GM19395 (cell line): ENCODE data around the gene CAV2.

ENCODE experiments used
- ATAC-seq: cut with Tn5 transposase; IDR thresholded peaks from one replicate; pipeline ENCODE4 v1.9.1; 2021; ENCODE audit warnings: mild to moderate bottlenecking, moderate library complexity; ENCODE audit not compliant: unreplicated experiment

The CAV2 gene

DNA sequence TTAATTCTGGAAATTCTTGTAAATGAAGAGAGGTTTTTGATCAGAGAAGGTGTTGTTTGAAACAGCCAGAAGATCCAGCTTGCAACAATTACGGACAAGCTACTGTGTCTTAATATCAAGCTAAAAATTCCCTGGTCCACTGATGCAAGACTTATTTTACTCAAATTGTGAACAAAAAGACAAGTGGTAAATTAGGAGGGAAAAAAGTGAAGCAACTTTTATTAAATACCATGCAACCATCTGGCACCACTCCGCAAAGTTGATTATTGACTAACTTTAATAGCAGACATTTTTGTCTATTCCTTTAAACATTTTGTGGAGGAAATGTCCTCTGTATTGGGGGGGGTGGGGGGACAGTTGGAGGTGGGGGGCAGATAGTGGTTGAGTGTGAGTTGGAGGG lies 5.1 kb upstream of the CAV2 start:
- no peak for ATAC-seq

DNA sequence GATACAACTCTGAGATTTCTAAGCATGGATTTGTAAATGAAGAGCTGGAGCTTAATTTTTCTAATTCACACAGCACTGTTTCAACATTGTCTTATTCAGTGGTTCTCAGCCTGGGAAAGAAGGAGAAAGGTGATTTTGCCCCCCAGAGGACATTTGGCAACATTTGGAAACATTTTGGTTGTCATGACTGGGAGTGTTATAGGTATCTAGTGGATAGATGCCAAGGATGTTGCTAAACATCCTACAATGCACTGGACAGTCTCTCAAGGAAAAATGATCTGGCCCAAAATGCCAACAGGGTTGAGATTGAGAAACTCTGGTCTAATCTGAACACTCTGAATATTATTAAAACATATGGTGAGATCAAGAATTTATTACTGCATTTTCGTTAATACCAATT lies 3.8 kb upstream of the CAV2 start:
- ATAC-seq: no peak

DNA sequence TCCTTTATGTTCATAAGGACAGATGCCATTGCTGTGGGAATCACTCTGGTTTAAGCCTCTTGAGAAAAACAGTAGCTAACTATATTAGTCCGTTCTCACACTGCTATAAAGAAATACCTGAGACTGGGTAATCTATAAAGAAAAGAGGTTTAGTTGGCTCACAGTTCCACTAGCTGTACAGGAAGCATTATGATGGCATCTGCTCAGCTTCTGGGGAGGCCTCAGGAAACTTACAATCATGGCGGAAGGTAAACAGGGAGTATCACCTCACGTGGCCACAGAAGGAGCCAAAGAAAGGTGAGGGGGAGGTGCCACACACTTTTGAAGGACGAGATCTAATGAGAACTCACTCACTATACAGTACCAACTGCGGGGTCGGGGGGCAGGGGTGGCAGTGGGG lies 2.9 kb upstream of the CAV2 start:
- no peak for ATAC-seq

DNA sequence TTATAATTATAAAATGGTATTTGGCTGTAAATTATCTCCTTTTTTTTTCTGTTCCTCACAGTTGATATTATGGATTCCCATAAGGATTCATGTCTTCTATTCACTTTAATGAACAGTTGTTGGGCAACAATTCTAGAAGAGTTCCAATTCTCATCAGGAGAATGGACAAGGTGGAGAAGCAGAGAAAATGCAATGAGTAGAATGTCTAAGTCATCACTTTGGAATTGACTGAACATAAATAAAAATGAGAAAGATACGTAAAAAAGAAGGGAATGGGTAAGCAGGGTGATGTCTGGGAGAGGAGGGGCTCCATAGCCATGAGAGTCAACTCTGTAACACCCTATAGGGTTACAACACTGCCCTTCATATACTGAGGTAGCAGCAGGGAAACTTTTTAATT lies 1.8 kb upstream of the CAV2 start:
- ATAC-seq: no peak

DNA sequence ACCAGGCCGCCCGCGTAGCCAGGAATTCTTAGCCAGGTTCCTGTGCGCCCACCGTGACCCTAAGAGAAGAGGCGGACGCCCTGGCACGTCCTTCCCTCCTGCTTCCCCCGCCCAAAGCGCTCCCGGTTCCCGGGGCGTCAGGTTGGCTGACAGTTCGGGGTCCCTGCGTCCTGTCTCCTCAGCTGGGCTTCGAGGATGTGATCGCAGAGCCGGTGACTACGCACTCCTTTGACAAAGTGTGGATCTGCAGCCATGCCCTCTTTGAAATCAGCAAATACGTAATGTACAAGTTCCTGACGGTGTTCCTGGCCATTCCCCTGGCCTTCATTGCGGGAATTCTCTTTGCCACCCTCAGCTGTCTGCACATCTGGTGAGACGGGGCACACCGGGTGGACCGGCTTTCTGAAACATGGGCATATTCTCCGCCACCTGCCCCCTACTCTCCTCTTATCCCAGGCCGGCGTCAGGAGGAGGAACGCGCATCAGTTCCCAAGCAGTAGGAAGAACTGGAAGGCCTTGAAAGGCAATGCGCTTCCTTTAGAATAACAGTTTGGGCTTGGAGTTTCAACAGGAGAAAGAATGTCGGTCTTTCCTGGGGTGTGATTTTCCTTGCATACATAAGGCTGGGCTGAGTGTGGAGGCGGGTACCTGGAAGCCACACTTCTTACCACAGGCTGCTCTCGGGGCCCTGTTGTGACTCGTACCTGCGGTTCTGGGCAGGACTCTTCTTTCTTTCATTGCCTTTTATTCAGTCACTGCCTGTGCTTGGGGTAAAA lies 728 bp downstream of the CAV2 start:
- peak; percentile 60 for ATAC-seq

DNA sequence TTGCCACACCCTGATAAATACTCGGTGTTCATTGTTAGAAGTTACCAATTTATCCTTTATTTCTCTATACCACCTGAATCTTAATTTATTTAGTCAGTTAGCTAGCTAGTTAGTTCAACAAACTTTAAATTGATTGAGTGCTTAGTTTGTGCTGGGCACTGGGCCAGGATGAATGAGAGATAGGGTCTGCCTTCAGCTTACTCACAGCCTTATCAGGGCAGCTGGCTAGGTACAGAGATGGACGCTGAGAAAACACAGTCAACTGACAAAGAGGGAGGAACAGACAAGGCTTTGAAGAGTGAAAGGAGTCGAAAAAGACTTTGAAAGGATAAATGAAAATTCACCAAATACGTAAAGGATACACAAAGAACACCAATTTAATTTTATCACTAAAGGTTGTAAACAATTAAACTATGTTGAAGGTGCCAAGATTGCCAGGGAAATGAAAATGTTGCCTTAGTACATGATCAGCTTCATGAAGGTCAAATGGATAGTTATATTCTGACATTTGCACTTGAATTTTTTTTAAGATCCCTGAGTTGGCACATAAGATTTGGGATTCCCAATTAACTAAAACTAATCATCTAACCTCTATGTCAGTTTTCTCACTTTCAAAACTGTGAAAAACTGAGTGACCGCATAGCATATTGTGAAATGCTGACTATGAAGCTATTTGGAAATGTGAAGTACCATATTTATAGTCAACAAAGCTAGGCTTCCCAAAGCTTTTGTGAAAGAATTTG lies 2.1 kb downstream of the CAV2 start:
- no peak for ATAC-seq

DNA sequence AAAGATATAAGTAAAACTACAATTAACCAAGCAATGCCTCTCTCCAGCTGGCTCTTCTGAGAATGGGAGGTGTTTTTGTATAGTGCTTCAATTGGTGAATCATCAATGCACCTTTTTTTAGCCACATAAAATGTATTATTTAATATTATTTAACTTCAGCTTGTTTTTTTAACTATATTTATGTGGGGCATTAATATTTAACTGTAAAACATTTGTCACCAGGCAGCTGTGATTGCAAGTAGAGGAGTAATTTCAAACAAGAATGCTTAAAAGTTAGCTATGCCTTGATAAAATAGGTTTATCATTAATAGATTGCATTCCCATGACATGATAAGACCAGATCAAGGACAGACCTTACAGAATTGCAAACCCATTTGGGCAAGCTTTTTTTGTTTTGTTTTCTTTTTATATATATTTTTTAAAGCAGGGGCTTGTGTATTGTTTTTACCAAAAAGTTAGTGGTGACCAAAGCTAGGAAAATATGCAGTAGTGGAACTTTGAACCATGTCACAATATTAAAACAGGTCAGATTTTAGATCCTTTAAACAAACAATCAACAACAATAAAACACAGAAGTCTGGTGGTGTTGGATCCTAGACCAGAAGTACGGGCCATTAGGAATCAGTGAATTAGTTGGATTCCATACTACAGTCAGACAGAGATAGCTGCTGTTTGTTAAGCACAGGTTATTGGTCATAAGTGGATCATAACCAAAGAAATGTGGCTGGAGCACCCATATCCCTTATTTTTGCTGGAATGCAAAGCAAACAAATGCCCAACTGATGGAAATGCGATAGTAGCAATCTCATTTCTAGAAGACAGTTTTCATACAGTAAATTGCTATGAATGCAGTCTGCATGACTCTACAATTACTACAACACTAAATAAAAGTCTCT lies 2.9 kb downstream of the CAV2 start:
- no peak for ATAC-seq

DNA sequence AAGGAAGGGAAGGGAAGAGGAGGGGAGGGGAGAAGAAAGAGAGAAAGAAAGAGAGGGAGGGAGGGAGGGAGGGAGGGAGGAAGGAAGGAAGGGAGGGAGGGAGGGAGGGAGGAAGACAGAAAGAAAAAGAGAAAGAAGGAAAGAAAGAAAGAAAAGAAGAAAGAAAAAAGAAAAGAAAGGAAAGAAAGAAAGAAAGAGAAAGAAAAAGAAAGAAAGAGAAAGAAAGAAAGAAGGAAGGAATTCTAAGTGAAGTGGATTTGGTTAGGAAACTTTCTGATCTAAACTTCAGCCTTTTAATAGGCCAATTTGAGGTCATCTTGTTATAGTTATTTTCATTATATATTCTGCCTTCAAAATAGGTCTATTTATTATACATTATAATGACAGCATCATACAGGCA lies 4.3 kb downstream of the CAV2 start:
- ATAC-seq: no peak

DNA sequence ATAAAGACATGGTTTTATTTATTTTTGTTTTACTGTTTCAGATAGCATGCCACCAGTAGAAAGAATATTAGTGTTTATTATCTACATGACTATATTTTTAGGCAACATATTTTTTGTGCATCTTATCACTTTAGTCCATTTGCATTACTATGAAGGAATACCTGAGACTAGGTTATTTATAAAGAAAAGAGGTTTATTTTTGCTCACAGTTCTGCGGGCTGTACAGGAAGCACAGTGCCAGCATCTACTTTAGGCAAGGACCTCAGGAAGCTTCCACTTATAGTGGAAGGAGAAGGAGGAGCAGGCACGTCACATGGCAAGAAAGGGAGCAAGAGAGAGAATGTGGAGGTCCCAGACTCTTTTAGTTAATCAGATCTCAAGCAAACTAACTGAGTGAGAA lies 5.7 kb downstream of the CAV2 start:
- no peak for ATAC-seq

DNA sequence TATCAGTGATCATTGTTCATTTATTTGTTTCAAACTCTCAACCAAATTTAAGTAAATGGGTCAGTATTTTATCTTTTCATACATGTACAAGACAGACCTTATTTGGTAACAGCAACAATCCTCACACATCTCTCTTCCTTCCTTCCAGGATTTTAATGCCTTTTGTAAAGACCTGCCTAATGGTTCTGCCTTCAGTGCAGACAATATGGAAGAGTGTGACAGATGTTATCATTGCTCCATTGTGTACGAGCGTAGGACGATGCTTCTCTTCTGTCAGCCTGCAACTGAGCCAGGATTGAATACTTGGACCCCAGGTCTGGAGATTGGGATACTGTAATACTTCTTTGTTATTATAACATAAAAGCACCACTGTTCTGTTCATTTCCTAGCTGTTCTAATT lies 6.3 kb downstream of the CAV2 start:
- no peak for ATAC-seq

DNA sequence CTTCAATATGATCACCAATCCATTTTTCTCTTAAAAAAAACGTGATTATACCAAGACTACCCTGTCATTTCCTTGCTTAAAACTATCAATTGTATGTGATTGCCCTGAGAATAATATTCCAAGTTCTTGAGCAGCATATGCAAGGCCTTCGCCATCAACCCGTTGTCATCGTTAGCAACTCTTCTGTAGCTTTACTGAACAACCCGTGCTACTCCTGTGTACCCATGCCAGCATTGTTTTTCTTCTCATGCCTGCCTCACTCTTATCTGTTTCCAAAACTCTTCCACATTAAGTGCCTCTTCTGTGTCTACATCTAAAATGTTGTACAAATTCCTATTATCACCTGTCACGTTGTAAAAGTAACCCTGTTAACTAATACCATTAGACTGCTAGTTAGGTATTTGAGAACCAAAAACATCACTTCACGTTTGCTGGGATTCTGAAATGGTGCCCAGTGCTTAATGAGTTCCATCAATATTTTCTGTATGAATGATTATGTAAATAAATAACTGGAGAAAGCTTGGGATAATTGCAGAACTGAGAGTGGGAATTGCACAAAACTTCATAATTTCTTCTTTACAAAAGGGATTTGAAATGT lies 10.5 kb downstream of the CAV2 start:
- no peak for ATAC-seq

DNA sequence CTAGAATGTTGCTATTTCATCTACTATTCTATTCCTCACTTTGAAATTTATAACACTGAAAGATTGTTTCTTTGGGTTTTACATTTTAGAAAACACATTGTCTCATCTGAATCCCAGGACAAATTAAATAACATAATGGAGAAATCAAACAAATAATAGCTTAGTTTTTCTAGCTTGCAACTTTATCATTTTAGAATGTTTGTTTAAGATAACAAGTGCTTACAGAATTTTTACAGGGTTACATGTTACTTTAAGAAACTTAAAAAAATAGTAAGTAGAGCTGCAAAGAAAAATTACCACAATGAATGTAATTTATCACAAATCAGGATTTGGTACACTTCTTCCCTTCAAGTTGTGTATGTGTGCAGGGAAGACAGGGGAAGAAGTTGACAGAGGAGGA lies 11.3 kb downstream of the CAV2 start:
- no peak for ATAC-seq

DNA sequence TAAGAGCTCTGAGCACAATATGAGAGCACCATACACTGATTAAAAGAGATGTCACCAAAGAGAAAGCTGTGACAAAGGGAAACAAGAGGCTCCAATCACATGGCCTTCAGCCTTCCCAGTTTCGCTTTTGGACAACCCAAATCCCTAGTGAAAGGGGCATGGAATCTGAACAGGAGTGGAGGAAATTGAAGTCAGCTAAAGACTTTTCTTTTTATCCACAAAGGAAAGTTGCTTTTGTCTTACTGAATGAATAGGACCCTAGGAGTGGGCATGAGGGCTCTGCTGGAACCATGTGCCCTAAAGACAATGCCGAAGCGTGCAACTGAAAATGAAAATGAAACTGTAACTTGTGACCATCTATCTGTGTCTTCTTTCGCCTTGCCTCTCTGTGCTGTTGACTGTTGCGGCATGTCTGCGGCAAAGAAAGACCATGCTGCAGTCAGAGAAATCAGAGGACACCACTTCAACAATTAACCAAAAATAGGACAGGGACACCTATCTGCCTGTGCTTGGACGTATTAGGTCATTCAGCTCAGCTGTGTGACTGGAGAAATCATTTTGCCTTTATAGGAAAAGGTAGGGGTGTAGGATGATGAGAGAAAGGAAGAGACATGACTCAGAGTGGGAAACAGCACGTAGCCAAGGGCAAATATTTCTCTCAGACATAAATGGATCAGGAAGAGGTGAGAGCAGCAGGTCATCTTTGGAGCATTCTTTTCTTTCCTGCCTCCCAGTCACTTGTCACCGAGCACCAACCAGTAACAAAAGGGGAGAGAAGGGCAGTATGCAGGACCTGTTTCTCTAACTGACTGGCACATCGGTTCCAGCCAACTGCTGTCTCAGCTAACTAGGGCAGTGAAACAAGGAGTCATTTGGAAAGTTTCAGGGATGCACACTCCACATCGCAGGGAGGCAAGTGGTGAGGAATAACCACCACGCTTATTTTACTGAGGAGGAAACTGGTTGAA lies 12.3 kb downstream of the CAV2 start:
- peak; percentile 100 for ATAC-seq

DNA sequence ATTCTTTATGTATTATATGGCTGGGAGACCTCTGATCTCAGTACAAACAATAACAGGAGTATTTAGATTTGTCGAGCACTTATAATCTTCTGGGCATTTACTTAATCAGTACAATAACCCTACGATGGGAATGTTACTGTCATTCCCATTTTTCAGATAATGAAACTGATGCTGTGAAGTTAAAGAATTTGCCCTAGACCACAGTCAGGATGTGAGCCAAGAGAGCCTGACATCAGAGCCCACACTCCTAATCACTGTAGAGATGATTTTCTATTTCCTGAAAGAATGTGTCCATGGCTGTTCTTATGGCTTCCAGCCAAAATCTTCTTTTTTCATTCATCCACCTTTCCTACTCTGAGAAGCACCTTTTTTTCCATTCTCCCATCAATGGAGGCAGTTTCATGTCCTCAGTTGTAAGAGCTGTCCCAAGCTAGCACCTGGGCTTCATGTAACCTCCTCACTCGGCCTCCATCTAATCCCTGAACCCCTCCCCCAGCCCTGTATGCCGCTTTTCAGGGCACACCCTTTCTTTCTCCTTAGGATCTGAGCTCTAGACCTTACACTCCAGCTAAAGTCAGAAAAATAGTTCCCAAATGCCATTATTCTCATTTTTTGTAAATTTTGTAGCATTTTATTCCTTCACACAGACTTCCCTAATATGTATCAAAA lies 13.1 kb downstream of the CAV2 start:
- ATAC-seq: no peak

DNA sequence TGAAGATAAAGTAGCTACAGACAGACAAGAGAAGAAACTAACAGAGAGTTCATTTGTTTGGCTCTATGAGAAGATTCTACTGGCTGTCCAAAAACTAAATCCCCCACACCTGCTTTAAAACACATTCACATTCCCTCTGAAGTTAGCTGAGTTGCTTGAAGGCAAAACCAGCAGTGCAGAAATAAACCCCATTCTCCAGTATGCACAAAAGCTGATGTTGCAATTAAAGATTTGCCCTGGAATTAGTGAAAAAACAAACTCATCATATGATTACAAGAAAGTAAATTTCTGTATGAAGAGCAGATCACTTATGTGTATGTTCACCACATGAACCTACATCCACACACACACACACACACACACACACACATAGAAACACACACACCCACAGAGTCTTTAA lies 16.0 kb downstream of the CAV2 start:
- ATAC-seq: no peak

DNA sequence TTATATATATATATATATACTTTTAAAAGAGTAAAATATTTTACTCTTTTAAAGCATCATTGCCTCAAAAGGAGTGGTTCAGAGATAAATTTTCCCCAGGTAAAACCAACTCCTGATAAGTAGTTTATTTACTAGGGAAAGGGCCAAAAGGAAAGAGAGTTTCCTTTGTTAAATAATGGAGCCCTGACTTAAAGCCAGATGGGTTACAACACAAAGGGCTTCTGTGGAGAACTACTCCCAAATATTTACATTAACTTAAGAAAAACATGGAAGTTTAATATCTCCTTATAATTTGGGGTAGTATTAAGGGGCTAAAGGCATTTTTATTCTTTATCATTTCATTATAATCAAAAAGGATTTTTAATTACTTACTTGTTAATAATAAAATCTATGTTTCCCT lies 16.8 kb downstream of the CAV2 start:
- no peak for ATAC-seq

DNA sequence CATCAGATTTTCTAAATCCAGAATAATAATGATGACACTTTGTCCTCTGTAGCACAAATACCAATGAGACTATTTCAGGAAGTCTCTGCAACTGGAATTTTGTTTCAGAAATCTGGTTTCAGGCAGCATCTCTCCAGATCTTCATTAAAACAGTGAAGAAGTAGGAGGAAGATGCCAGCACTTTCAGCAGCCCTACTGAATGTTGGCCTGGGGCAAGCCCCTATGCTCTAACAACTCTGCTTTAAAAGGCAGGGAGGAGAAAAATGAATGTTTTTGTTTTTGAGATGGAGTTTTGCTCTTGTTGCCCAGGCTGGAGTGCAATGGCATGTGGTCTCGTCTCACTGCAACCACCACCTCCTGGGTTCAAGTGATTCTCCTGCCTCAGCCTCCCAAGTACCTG lies 18.1 kb downstream of the CAV2 start:
- ATAC-seq: no peak

DNA sequence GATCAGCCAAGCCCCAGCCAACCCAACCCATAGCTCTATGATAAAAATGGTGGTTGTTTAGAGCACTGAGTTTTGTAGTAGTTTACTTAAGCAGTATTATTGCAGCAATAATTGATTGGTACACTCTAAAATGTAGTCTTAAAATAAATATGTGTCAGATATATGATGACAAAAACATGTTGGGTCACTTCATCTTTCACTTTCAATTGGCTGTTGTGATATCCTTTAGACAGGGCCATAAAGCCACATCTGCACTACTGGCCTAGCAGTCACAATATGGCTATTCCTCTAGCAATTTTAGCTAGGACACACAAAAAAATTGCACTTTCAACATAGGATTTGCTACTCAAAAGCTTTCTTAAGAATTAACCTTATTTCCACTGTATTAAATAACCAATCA lies 19.4 kb downstream of the CAV2 start:
- ATAC-seq: peak; percentile 70

DNA sequence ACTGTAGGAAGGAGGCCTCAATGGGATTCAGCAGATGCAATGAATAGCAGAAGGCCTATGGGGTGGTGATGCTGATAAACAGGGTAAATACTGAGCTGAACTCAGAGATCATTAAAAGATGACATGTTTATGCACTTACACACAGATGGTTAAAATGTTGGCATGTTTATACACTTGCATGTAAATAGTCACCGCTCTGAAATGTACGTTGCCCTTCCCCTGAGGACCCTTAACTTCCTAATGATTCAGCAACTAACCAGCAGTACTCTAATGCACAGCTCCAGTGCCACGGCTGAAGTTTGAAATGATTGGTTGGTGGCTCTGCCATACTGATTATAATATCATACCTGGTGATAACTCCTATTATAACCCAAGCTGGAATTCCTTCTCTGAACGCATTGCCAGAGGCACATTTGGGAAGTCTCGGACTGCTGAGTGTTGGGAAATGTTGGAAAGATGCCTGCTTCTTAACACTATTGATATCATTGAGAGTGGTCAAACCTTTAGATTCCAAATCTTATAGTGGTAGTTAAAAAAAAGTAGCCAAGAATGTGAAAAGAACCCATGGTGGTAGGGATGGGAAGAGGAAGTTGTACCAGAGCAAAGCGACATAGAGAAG lies 21.6 kb downstream of the CAV2 start:
- no peak for ATAC-seq
